KBM-7 (cell line): ENCODE results near the gene TMEM165.

ENCODE experiments used
- DNase-seq: peaks from one replicate; pipeline ENCODE4 v3.0.0-alpha.2; 2015
- in situ Hi-C: fragments of 300-500 bp; cut with MboI; formaldehyde crosslinking; loops from 2 replicates; pipeline ENCODE4 v1.14.3; 2020; ENCODE audit warnings: low sequenced_read_pairs, low pct_unique_long_range_greater_than_20kb, mixed read lengths

TMEM165 gene

DNA sequence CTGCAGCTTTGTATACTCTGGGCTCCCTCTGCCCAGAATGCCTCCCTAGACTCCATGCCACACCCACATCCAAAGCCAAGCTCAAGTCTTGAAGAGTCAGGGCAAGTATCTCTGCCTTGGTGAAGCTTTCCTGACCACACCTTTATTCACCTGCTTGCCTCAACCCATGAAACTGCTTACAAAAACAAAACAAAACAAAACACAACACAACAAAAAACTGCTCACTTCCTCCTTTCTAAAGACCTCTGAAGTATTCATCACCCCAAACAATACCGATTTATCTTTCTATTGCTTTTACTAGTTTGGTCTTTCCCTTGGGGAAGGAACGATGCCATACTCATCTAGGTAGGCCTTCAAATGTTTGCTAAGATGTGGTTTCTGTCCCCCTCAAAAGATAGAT, 45.0 kb downstream of the TMEM165 start:
- in situ Hi-C loops, result no loop called here
- DNase-seq, result no peak

DNA sequence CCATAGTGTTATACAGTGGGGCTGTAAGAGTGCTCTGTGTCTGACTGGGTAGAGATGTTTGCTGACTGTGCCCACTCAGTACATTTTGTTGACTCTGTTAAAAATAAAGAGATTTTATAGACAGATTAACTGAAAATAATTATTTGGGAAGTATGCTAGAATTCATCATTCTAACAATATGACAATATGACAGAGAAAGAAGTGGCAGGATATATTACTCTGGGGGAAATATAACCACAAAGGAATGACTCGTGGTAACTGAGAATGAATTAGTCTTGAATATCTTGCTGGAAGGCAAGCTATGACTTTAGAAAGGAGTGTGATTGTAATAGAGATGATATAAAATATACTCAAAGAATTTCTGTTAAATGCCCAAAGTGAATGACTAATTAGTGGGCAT, 46.8 kb downstream of the TMEM165 start:
- in situ Hi-C loops, result no loop called here
- no peak for DNase-seq

DNA sequence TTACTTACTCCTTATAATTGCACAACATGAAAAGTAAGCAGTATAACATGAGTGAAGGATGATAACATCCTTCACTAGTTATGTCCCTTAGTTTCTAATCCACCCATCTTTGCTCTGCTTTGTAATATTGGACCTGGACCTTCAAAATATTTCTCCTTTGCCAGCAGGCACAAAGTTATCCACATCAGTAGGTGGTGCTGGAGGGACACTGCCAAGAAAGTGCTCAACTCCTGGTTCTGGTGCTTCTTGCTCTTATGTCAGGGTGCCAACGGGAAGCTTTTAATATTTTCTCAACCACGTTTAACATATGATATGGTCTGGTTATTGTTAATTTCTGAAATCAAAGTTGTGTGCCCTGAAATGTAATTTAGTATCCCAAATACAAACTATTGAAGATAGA, 49.1 kb downstream of the TMEM165 start:
- in situ Hi-C loops, result no loop called here
- DNase-seq, result peak; percentile 12

DNA sequence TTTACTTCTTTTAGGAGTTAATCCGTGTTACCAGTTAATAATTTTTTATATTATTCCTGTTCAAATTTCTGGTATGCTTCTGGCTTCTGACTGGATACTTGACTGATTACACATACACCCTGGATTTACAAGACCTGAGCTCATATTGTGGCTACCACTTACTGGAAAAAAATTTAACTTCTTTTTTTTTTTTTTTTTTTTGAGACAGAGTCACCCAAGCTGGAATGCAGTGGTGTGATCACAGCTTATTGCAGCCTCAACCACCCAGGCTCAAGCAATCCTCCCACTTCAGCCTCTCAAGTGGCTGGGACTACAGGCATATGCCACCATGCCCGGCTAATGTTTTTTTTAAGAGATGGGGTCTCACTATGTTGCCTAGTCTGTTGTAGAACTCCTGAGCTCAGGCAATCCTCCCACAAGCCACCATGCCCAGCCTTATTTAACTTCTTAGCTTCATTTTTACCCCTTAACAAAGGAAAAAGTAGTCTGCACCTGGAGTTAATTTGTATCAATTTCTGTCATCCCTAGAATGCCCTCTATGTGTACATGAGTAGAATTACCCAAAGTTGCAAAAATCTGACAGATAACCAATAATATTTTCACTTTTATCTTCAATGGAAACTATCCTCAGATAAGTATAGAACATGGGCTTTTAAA, 50.3 kb downstream of the TMEM165 start:
- in situ Hi-C loops, result no loop called here
- DNase-seq, result no peak

DNA sequence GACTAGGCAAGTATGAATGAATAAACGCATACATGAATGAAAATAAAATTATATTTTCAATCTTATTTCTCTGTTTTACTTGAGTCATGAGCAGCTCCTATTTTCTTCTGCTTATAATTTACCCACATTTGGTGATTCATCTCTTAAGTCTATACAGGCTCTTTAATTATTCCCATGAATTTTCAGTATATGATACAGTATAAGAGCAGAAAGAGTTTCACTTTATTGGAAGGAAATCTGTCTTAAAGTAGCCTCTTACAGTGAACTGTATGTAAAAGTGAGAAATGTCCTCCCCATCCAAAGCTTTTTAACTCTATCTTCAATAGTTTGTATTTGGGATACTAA, 50.8 kb downstream of the TMEM165 start:
- in situ Hi-C loops, result no loop called here
- DNase-seq, result no peak

DNA sequence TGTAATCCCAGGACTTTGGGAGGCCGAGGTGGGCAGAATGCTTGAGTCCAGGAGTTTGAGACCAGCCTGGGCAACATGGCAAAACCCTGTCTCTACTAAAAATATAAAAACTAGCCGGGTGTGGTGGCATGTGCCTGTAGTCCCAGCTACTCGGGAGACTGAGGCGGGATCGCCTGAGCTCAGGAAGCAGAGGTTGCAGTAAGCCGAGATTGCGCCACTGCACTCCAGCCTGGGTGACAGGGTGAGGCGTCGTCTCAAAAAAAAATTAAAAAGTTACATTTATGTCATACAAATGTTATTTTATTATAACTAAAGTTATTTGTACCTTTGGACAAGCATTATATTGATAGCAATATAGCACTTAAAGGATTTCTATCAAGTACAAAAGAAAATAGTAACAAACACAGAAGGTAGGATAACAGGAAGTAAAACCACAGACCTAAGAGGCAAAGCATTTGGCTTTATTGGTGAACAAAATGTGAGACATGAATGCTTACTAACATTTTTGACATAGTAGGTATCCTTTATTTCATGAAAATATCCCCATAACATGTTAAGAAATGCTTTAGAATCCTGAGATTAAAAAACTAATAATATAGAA, 51.5 kb downstream of the TMEM165 start:
- DNase-seq, result no peak
- in situ Hi-C loops, result no loop called here

DNA sequence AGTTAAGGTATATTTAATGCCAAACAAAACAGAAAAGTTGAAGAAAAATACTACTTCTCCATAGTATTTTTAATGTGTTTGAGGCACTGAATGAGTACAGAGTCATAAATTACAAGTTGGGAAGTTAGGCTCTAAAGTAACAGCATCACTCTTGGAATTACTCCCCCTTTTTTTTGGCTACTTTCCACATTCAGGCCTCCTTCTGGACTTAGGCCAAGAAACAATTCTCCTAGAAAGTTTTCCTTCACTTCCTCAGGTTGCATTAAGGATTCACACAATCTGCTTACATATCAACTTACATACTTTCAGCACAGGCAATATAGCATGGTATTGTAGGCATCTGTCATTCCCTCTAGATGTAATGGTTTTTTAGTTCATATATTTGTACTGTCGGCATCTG, 52.1 kb downstream of the TMEM165 start:
- no peak for DNase-seq
- in situ Hi-C loops, result no loop called here

DNA sequence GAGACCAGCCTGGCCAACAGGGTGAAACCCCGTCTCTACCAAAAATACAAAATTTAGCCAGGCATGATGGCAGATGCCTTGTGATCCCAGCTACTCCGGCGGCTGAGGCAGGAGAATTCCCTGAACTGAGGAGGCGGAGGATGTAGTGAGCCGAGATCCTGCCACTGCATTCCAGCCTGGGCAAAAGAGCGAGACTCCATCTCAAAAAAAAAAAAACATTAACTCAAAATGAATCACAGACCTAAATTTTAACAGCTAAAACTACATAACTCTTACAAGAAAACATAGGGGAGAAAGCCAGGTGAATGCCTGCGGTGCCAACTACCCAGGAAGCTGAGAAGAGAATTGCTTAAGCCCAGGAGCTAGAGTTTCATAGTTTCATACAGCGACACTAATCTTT, 54.8 kb downstream of the TMEM165 start:
- in situ Hi-C loops, result no loop called here
- DNase-seq, result no peak

DNA sequence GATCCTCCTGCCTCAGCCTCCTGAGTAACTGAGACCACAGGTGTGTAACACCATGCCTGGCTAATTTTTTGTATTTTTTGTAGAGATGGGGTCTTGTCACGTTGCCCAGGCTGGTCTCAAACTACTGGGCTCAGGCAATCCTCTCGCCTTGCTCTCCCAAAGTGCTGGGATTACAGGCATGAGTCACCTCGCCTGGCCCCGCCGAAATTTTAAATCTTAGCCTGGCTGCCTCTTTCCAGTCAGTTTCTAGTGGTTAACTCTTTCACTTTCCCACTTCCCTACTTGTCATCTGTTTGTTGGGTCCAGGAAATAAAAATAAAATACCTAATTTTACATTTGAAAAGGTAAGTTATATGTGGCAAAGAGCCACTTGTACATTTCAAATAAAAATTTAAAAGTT, 62.4 kb downstream of the TMEM165 start:
- in situ Hi-C loops, result no loop called here

DNA sequence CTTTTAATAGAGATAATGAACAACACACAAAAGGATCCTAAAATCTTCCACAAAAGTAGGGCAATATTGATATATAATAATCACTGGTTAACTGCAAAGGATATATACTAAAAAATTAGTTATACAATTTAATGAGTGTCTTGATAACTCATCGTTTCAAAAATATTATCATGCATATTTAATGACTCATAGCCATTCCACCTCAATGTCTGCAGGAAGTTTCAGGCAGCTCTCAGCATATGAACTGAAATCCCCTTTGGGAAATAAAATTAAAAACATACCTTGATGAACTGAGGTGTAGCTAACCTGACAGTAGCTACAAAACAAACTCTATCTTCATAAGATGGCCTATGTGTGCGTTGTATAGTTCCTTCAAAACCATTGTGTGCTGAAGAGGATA, 62.9 kb downstream of the TMEM165 start:
- no peak for DNase-seq
- in situ Hi-C loops, result no loop called here

More for the DNA sequence above, 62.4 kb downstream of the TMEM165 start:
- no peak for DNase-seq

DNA sequence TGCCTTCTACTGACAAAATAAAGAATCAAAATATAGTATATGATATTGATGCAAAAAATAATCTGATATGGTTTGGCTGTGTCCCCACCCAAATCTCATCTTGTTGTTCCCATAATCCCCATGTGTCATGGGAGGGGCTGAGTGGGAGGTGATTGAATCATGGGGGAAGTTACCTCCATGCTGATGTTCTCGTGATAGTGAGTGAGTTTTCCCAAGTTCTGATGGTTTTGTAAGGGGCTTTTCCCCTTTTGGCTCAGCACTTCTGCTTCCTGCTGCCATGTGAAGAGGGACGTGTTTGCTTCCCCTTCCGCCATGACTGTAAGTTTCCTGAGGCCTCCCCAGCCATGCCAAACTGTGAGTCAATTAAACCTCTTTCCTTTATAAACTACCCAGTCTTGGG, 70.2 kb downstream of the TMEM165 start:
- in situ Hi-C loops, result no loop called here
- DNase-seq, result no peak

DNA sequence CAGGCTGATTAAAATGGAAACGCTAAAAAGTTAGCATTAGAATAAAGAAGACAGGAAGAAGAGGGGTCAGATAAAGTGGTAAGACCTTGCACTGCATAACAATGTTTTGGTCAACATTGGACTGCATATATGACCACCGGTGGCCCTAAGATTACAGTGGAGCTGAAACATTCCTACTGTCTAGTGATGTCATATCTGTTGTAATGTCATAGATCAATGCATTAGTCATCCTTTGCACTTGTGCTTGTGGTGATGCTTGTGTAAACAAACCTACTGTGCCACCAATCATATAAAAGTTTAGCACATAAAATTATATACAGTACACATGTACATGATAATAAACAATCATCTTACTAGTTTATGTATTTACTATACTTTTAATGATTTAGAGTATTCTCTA, 73.0 kb downstream of the TMEM165 start:
- no peak for DNase-seq
- in situ Hi-C loops, result no loop called here

DNA sequence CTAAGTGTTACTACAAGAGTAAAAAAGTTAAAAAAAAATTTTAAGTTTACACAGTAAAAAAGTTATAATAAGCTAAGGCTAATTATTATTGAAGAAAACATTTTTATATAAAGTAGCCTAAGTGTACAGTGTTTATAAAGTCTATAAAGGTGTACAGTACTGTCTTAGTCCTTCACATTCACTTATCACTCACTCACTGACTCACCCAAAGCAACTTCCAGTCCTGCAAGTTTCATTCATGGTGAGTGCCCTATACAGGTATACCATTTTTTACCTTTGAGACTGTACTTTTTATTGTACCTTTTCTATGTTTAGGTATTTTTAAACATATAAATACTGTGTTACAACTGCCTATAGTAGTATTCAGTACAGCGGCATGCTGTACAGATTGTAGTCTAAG, 74.2 kb downstream of the TMEM165 start:
- DNase-seq, result no peak

More for the DNA sequence above, 74.2 kb downstream of the TMEM165 start:
- in situ Hi-C loops, result no loop called here
